Panc1 (cell line): ENCODE data around the gene RHOT2. TPM values are rescaled to one million over a fixed set of nuclear protein-coding genes. Genes with fewer than 3 reads are reported as not detected.

ENCODE experiments used
- ATAC-seq: fragments of 200-7000 bp; cut with Tn5 transposase; 2 replicates; pipeline ENCODE4 v1.9.1; 2020; ENCODE audit warnings: mild to moderate bottlenecking, moderate library complexity
- BruUV-seq: library from RNA; stranded (reverse); fragments of 400-500 nt; replicated peaks from 2 replicates; lab custom pipeline; 2021; lab: Mats Ljungman, UMichigan
- CTCF ChIA-PET: fragments of 300-600 bp; sonication (Branson Sonifier 250); formaldehyde crosslinking; loops from one replicate; lab custom pipeline; 2022; ENCODE audit warnings: antibody characterized with exemption; lab: Charles Lee
- POLR2A ChIA-PET: fragments of 300-600 bp; sonication (Branson Sonifier 250); formaldehyde crosslinking; loops from one replicate; lab custom pipeline; 2022; ENCODE audit warnings: antibody characterized with exemption; lab: Charles Lee
- DNase-seq: peaks from one replicate; pipeline ENCODE4 v3.0.0-alpha.2; 2010; ENCODE audit warnings: low read depth, low spot score
- H3K27ac ChIP-seq: 2 replicates; pipeline ENCODE4 v1.5.1; 2011; ENCODE audit warnings: mild to moderate bottlenecking, low read length, inconsistent platforms
- H3K27me3 ChIP-seq: fragments of 200-500 bp; sonication (Bioruptor generic); 2 replicates; pipeline ENCODE4 v1.6.0; 2014; ENCODE audit warnings: low read length, inconsistent platforms; ENCODE audit not compliant: control insufficient read depth, insufficient read depth
- H3K36me3 ChIP-seq: fragments of 200-500 bp; sonication (Bioruptor generic); 2 replicates; pipeline ENCODE4 v1.5.1; 2014; ENCODE audit warnings: inconsistent platforms, mild to moderate bottlenecking, low read length, moderate library complexity; ENCODE audit not compliant: control insufficient read depth, insufficient read depth
- H3K4me1 ChIP-seq: 2 replicates; pipeline ENCODE4 v1.5.1; 2011; ENCODE audit warnings: inconsistent platforms, mild to moderate bottlenecking, low read length, moderate library complexity; ENCODE audit not compliant: control insufficient read depth, insufficient read depth
- H3K4me3 ChIP-seq, 2 experiments: 2 replicates each; pipeline ENCODE4 v1.5.1; 2011 to 2012; ENCODE audit warnings: low read depth in 2 of 2, low read length in 2 of 2, mild to moderate bottlenecking in 2 of 2, inconsistent platforms in 1 of 2, moderate library complexity in 1 of 2
- H3K9me3 ChIP-seq: fragments of 200-500 bp; sonication (Bioruptor generic); 2 replicates; pipeline ENCODE4 v1.5.1; 2014; ENCODE audit warnings: low read depth, mild to moderate bottlenecking, inconsistent platforms, low read length, moderate library complexity; ENCODE audit not compliant: control insufficient read depth, insufficient read depth
- CTCF ChIP-seq: fragments of 450-650 bp; IDR thresholded peaks from 2 replicates; pipeline ENCODE4 v1.5.1; 2017; ENCODE audit warnings: mild to moderate bottlenecking
- POLR2AphosphoS5 ChIP-seq: IDR thresholded peaks from 2 replicates; pipeline ENCODE4 v1.6.1; 2012; ENCODE audit warnings: mild to moderate bottlenecking, low read depth, low read length, moderate library complexity
- SIN3A ChIP-seq: IDR thresholded peaks from 2 replicates; pipeline ENCODE4 v1.6.1; 2012; ENCODE audit warnings: low read depth, mild to moderate bottlenecking, low read length, moderate library complexity, borderline replicate concordance; ENCODE audit not compliant: insufficient read depth
- TCF7L2 ChIP-seq: IDR thresholded peaks from 2 replicates; pipeline ENCODE4 v1.6.1; 2011; ENCODE audit warnings: mild to moderate bottlenecking, low read depth, low read length, inconsistent platforms
- in situ Hi-C: cut with HindIII; loops from 2 replicates; pipeline ENCODE4 v1.10.0; 2016; ENCODE audit warnings: low sequenced_read_pairs, low pct_unique_long_range_greater_than_20kb
- intact Hi-C: fragments of 100-400 bp; cut with micrococcal nuclease; formaldehyde crosslinking; loops from one replicate; pipeline ENCODE4 v1.10.0; 2022; ENCODE audit not compliant: unreplicated experiment
- total RNA-seq: library from RNA; stranded (reverse); gene quantifications from one replicate; pipeline ENCODE4 v1.2.1, GENCODE V29; 2021; ENCODE audit not compliant: unreplicated experiment
- TF ChIP-seq, protein P1 (sequence below), 2 experiments: IDR thresholded peaks; 2 replicates each; pipeline ENCODE4 v1.6.1; 2011 to 2012; ENCODE audit warnings: low read depth in 2 of 2, control low read depth in 1 of 2, low read length in 1 of 2, mild to moderate bottlenecking in 1 of 2, moderate library complexity in 1 of 2; ENCODE audit not compliant: insufficient read depth in 1 of 2

RHOT2 gene
- total RNA-seq, 1 experiment from 2014 or later = 195 TPM

- no TSS peak for BruUV-seq
- H3K27me3 ChIP-seq = no peaks in the 10 kb centered on the region
- intact Hi-C loops (no loop called here), in situ Hi-C loops (no loop called here)
- H3K4me1 ChIP-seq = peaks cover 63% of the 10 kb centered on the region
- TF ChIP-seq TCF7L2 = 0 out of 2 replicates have a peak, but pooled peaks have one; percentile 25
- TF ChIP-seq, protein P1, sequence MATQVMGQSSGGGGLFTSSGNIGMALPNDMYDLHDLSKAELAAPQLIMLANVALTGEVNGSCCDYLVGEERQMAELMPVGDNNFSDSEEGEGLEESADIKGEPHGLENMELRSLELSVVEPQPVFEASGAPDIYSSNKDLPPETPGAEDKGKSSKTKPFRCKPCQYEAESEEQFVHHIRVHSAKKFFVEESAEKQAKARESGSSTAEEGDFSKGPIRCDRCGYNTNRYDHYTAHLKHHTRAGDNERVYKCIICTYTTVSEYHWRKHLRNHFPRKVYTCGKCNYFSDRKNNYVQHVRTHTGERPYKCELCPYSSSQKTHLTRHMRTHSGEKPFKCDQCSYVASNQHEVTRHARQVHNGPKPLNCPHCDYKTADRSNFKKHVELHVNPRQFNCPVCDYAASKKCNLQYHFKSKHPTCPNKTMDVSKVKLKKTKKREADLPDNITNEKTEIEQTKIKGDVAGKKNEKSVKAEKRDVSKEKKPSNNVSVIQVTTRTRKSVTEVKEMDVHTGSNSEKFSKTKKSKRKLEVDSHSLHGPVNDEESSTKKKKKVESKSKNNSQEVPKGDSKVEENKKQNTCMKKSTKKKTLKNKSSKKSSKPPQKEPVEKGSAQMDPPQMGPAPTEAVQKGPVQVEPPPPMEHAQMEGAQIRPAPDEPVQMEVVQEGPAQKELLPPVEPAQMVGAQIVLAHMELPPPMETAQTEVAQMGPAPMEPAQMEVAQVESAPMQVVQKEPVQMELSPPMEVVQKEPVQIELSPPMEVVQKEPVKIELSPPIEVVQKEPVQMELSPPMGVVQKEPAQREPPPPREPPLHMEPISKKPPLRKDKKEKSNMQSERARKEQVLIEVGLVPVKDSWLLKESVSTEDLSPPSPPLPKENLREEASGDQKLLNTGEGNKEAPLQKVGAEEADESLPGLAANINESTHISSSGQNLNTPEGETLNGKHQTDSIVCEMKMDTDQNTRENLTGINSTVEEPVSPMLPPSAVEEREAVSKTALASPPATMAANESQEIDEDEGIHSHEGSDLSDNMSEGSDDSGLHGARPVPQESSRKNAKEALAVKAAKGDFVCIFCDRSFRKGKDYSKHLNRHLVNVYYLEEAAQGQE (IDR thresholded peaks at IDR 0.05; ENCODE audit: insufficient read depth in 1 of 2, low read depth in 2 of 2, low read length in 1 of 2) = 0 out of 4 replicates have a peak, but pooled peaks of 1 of the 2 experiments have one; percentile 10
- peak; percentile 34; the same call in 1 of the 2 replicates for TF ChIP-seq POLR2AphosphoS5
- no peak for TF ChIP-seq CTCF
- peak; percentile 31; the same call in 1 of the 2 replicates for TF ChIP-seq SIN3A
- ChIA-PET POLR2A (interaction anchor here (0.6 kb wide), 1 partner anchor 8 kb away, joined by 5 read pairs; no protein-coding TSS in a partner anchor), CTCF (interaction anchor here (1.0 kb wide), 1 partner anchor 70 kb away, joined by 3 read pairs; no protein-coding TSS in a partner anchor)
- H3K36me3 ChIP-seq = no peaks in the 10 kb centered on the region; the same call in 1 of the 2 replicates
- ATAC-seq (peak; percentile 70), DNase-seq (no peak)
- peak within 1 kb of the TSS; percentile 94 for H3K27ac ChIP-seq
- H3K4me3 ChIP-seq = peak within 1 kb of the TSS; percentile 65 to 80
- H3K9me3 ChIP-seq = no peaks in the 10 kb centered on the region
Measured at GRCh38 chr16:714558-715476, 46.9 kb downstream of the RHOT2 start, which contains the start of gene METRN. METRN (plus strand) TSS chr16:715118; CDS start chr16:715290, 172 bp downstream.

DNA sequence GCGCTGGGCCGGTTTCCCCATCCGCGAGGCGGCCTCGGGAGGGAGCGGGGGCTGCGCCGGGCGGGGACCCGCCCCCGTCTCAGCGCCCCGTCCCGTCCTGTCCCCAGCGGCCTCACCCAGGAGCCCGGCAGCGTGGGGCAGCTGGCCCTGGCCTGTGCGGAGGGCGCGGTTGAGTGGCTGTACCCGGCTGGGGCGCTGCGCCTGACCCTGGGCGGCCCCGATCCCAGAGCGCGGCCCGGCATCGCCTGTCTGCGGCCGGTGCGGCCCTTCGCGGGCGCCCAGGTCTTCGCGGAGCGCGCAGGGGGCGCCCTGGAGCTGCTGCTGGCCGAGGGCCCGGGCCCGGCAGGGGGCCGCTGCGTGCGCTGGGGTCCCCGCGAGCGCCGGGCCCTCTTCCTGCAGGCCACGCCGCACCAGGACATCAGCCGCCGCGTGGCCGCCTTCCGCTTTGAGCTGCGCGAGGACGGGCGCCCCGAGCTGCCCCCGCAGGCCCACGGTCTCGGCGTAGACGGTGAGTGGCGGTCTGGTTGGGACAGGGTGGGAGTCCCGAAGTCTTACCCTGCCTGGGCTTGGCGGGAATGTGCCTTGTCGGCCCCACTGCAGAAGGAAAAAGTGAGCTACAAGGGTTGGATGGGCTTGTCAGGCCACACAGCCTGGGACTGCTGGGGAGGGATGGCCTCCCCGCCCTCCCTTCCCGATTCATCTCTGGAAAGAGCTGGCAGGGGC is 47.7 kb downstream of the RHOT2 start:
- ChIA-PET CTCF (interaction anchor here (0.6 to 1.1 kb wide), 3 partner anchors 69 to 1252 kb away, joined by 3 to 4 read pairs (median 3); no protein-coding TSS in a partner anchor), POLR2A (interaction anchor here (0.6 kb wide), 2 partner anchors 327 to 336 kb away, joined by 3 to 4 read pairs; no protein-coding TSS in a partner anchor)
- H3K9me3 ChIP-seq = no peaks in the 10 kb centered on the region
- no peaks in the 10 kb centered on the region for H3K27me3 ChIP-seq
- no TSS peak for BruUV-seq
- peak; percentile 1; the same call in 1 of the 2 replicates for ATAC-seq
- in situ Hi-C loops (no loop called here), intact Hi-C loops (no loop called here)
- no peak for TF ChIP-seq TCF7L2
- TF ChIP-seq, protein P1 (IDR thresholded peaks at IDR 0.05; ENCODE audit: insufficient read depth in 1 of 2, low read depth in 2 of 2, low read length in 1 of 2) = no peak
- peak; percentile 83 for TF ChIP-seq CTCF
- 0 out of 2 replicates have a peak, but pooled peaks have one; percentile 41 for TF ChIP-seq SIN3A
- TF ChIP-seq POLR2AphosphoS5 = no peak
- no peak for DNase-seq
- peak overlapping the region; percentile 65 to 80 for H3K4me3 ChIP-seq
- H3K4me1 ChIP-seq = peaks cover 60% of the 10 kb centered on the region
- peak overlapping the region; percentile 88 for H3K27ac ChIP-seq
- no peaks in the 10 kb centered on the region; the same call in 1 of the 2 replicates for H3K36me3 ChIP-seq
